ENCODE measurements around the gene ZBTB8B. TPM values are rescaled to one million over a fixed set of nuclear protein-coding genes. Genes with fewer than 3 reads are reported as not detected.

The ZBTB8B gene
- not detected in 2 replicates for total RNA-seq

DNA sequence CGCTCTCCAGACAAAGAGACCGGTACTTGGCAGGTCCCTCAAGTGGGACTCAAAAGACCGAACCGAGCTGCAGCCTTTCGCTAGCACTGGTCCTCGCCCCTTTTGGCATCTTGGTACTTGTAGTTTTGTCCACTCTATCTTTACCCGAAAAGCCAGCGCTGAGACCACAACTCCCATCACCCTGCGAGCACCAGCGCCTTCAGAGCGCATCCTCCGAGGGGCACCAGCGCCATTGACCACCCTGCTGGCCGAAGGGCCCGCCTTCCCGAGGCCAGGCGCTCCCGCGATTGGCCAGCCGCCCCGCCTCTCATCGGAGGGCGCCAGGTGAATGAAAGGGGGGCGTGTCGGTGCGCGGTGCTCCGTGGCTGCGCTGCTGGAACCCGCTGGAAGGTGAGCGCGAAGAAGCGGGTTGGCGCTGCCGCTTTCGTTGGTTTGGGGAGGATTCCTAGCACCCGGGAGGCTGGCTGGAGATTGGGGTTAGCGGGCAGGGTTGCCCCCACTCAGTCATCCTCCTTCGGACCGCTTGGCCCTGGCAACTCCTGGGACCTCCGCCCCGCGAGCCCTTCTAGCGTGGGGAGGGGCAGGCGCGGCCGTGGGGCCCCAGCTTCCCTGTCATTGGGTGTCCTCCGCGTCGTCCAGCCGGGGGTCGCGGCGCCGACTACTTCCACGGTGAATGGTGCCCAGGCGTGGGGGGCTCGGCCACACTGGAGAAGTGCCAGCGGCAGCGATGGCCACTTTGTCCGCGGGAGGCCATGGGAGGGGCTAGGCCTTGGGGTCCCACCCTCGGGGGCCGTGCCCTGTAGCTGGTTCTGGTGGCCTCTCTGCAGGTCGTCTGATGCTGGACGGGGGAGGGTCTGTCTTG, at the start of gene ZBTB8B:
ZBTB8B (plus strand) TSS at position 357 of the 862 bp plus-strand sequence. CDS start 5,553 bp downstream, outside the sequence.

Other genes with a start within 250 kb of the ZBTB8B start
- 12.4 and 20.0 TPM in 2 replicates for gene TMEM234, start 242.7 kb upstream of the ZBTB8B start, total RNA-seq
- 255 and 401 TPM in 2 replicates for gene EIF3I, start 242.7 kb upstream of the ZBTB8B start, total RNA-seq
- 0.40 TPM in 1 of 2 replicates, not detected in the other for gene FAM167B, start 217.8 kb upstream of the ZBTB8B start, total RNA-seq
- gene LCK, start 213.8 kb upstream of the ZBTB8B start, total RNA-seq = 0.65 TPM in 1 of 2 replicates, not detected in the other
- 66.1 and 120 TPM in 2 replicates for gene HDAC1, start 173.0 kb upstream of the ZBTB8B start, total RNA-seq
- 121 and 127 TPM in 2 replicates for gene MARCKSL1, start 128.8 kb upstream of the ZBTB8B start, total RNA-seq
- gene FAM229A, start 102.6 kb upstream of the ZBTB8B start, total RNA-seq = 1.2 and 3.1 TPM in 2 replicates
- not detected in 2 replicates for gene TSSK3, start 102.5 kb upstream of the ZBTB8B start, total RNA-seq
- gene BSDC1, start 70.6 kb upstream of the ZBTB8B start, total RNA-seq = 53.8 and 59.6 TPM in 2 replicates
- gene ZBTB8A, start 74.4 kb downstream of the ZBTB8B start, total RNA-seq = 4.4 and 7.3 TPM in 2 replicates
- gene ZBTB8OS, start 185.5 kb downstream of the ZBTB8B start, total RNA-seq = 29.1 and 35.1 TPM in 2 replicates
- 83.0 and 139 TPM in 2 replicates for gene RBBP4, start 186.1 kb downstream of the ZBTB8B start, total RNA-seq
- gene SYNC, start 237.7 kb downstream of the ZBTB8B start, total RNA-seq = 2.4 and 5.2 TPM in 2 replicates

Measured in epithelial cell of alveolus of lung (primary cell).